ENCODE results near the gene TCHP.

- TF ChIP-seq POLR2A (IDR thresholded peaks at IDR 0.05; ENCODE audit: low read length) (no peak), GATA1 (IDR thresholded peaks at IDR 0.05; ENCODE audit: low read depth, low read length) (no peak)
Observed at GRCh38 chr12:109940339-109940923, 40.4 kb downstream of the TCHP start.
